HG02678 (cell line): ENCODE results near the gene PACS2.
"Not testable (repeated sequence)": the region's sequence is repeated elsewhere in the genome, so short reads cannot be mapped to it uniquely, and the experiment has no call there.

Experiments used
- ATAC-seq: cut with Tn5 transposase; IDR thresholded peaks from one replicate; pipeline ENCODE4 v1.9.1; 2021; ENCODE audit warnings: mild to moderate bottlenecking, moderate library complexity; ENCODE audit not compliant: unreplicated experiment

PACS2 gene

DNA sequence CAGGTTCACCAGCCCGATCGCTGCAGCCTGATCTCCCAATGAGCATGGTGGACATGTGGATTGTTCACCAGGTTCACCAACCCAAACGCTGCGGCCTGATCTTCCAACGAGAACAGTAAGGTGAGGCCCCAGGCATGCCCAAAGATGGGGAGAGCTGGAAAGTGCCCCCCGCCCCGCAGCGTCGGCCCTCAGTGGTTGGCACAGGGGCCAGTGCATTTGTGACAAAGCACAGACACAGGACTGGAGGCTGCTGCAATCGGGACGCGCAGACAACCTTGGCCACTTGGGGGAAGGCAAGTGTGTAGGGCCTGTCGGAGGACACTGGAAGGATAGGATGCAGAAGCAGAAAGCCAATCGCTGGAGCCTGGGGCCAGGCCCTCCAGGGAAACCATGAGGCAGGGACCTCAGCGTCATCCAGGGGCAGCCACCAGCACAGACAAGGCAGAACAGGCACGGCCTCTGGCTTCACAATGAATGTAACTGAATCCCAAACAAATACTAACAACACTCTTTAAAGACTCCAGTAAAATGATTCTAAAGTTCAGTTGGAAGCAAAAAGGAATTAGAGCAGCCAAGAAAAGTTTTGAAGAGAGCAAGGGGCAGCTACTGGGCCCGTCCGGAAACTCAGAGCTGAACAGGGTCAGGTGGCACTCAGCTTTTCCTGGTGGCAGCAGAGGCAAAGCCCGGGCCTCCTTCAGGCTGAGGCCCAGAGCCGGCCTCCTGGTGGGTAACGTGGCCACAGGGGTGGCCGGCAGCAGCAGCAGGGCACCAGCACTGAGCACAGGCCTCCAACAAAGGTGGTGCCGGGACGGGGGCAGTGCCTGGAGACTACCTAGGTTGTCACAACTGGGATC lies 27.1 kb upstream of the PACS2 start:
- ATAC-seq: no peak

DNA sequence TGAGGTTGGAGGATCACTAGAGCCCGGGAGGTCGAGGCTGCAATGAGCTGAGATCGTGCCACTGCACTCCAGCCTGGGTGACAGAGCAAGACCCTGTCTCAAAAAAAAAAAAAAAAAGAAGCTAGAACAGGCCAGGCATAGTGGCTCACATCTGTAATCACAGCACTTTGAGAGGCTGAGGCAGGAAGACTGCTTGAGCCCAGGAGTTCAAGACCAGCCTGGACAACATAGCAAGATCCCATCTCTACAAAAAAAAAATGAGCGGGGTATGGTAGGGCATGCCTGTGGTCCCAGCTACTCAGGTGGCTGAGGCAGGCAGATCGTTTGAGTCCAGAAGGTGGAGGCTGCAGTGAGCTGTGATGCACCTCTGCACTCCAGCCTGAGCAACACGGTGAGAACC lies 25.6 kb upstream of the PACS2 start:
- ATAC-seq: not testable (repeated sequence)

DNA sequence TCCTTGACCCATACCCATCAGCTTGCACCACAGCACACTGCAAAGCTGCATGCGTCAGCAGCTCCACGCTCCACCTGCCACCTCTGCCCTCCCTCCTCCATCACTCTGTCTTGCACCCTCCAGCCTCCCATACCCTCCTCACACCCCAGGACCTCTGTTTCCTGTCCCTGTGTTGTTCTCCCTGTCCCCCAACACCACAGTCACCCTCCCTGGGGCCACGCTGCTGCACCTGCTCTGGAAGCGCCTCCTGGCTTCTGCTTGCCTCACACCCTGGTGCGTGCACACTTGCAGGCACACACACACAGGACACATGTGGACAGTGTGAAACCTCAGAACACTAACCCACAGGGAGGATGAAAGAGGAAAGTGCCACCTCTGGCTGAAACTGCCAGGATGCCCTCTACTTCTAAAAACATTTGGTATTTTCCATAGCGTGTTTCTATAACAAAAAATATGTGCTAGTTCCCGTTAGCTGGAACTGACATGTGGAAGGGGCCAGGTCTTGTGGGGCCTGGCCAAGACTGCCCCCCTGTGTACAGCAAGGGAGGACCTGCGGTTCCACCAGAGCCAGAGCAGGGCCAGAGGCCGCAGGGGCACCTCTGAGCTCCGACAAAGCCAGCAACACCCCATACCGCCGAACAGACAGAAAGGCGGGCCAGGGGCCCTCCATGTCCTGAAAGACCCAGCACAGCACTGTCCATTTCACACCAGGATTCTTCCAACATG lies 23.8 kb upstream of the PACS2 start:
- no peak for ATAC-seq

DNA sequence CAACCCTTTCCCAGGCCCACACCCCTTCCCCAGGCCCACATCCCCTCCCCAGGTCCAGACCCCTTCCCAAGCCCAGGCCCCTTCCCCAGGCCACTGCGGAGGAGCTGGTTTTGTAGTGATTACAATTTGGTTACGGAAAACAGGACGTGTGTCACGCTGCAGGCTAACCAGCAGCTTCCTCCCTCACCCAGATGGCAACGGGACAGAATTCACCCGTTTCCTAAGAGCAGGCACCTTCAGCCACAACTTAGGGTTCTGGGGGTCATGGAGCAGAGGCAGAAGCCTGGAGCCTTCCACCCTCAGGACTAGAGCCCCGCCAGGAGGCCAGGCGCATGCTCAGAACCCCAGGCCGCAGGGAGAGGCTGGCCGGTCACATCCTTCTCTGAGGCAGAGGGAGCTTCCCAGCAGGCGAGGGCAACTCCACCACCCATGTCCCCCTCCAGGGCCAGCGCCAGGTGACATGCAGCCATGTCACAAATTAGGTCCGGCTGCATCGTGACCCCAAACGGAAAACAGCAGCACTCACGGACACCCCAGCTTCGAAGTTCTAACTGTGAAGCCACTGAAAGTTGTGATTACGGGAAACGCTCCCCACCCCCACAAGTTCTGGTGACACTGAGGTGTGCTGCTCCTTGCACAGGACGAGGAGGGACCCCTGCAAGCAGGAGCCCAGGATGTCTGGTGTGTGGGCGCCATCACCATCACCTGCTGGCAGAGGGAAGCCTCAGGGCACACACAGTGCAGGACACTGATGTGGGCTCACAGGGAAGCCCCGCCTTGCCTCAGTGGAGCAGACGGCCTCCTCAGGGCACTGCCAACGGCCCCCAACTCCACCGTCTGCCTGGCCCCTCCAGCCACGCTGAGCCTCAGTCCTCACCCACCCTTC lies 21.5 kb upstream of the PACS2 start:
- no peak for ATAC-seq

DNA sequence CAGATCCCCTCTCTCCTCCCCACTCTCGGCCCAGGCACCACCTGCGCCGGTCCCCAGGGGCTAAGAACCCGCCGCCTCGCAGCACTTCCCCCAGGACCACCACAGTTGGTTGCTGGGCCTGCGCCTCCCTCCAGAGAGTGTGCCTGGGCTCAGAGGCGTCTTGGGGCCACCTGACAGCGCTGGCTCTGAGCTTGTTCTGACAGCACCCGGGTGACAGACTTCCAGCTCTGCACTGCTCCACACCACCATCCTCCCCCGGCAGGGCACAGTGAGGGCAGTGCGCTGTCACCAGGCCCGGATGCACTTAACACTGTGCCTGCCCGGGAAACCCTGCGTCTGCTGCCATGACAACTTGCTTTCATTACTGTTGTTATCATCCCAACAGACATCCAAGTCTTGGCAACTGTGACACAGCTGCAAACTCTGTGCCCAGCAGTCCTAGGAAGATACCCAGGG lies 20.4 kb upstream of the PACS2 start:
- peak; percentile 59 for ATAC-seq

DNA sequence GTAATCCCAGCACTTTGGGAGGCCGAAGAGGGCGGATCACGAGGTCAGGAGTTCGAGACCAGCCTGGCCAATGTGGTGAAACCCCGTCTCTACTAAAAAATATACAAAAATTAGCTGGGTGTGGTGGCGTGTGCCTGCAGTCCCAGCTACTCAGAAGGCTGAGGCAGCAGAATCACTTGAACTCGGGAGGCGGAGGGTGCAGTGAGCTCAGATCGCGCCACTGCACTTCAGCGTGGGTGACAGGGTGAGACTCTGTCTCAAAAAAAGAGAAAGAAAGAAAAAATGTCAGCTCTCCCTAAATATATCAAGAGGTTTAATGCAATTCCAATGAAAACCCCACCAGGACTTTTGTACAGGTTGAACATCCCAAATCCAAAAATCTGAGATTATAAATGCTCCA lies 17.2 kb upstream of the PACS2 start:
- not testable (repeated sequence) for ATAC-seq

DNA sequence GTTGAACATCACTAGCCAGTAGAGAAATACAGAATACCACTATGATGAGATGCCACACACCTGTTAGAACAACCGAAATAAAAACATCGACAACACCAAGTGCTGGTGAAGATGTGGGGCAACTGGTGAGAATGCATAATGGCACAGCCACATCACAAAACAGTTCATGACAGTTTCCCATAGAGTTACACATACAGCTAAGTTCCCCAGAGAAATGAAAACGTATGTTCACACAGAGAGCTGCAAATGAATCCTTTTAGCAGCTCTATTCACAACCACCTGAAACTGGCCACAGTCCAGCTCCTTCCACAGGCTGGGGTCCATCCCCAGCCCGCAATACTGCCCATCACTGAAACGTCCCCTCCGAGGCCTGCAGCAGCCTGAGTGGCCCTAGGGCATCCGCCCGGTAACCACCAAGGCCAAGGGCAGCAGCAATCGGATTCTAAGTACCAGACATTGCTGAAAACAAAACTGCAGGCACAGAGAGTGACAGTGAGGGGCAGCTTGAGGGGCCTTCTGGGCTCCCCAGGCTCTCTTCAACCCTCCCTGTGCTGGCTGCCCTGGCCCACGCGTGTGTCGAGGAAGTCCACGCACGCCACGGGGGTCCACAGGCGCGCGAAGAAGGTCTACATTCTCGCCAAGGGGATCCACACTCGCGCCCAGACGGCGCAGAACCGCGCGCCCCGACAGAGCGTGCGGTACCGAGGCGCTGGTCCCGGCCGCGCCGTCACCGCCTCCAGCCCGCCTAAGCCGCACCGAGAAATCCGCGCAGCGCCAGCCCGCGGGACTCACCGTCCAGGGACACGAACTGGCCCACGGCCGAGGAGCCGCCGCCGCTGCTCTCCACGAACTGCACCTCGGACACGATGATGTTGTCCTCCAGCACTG lies 14.7 kb upstream of the PACS2 start:
- peak; percentile 3 for ATAC-seq

DNA sequence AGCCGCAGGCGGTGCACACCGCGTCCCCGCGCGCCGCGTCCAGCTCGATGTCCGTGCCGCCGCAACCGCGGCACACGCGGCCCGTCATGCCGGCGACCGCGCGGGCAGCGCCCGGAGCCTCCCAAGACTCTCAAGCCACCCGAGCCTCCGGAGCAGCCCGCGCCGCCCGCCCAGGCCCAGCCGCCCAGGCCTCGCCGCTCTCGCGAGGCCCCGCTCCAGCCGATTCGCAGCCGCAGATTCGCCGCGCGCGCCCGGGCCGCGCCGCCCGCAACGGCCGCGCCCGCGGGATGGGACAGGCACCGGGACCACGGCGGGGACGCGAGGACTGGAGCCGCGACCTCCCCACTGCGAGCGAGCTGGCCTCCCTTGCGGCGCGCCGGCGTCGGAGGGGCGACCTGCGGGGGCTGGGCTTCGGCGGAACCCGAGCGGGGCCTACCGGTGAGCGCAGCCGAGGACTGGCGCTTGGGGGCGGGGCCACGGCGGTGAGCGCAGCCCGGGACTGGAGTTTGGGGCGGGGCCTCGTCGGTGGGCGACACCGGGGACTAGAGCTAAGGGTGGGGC lies 13.9 kb upstream of the PACS2 start, which contains the start of gene BRF1:
TSS of gene BRF1 (minus strand) at position 460 of the 561 bp plus-strand sequence. CDS start at position 88, 372 bp downstream.
- ATAC-seq: peak; percentile 88

DNA sequence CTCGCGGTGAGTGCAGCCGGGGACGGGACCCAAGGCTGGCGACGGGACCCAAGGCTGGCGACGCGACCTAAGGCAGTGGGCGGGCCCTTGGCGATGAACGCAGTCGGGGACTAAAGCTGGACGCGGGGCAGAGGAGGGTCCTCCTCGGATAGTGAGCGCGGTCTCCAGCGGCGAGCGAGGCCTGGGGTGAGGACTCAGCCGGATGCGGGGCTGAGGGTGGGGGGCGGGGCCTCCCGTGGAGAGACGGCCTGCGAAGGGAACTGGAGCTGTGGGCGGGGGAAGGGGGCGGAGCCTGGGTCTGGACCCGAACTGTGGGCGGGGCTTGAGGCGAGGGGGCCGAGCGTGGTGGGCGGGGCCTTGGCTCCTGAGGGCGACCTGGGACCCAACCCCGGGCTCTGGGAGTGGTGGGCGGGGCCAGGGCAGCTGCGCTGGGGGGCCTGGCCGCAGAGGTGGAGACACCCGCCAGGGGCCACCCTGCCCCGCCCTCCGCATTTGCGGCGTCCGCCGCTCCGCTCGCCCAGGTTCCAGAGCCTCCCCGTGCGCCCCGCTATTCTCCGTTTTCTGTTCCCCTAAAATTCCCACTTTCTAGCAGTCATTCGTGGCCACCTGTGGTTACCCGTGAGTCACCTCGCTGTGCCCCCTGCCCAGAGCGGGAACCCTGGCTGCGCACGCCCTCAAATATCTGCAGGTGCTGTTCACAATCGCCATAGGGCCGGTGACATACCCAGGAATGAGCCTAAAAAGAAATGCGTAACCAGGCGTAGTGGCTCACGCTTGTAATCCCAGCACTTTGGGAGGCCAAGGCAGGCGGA lies 13.2 kb upstream of the PACS2 start:
- ATAC-seq: peak; percentile 56

DNA sequence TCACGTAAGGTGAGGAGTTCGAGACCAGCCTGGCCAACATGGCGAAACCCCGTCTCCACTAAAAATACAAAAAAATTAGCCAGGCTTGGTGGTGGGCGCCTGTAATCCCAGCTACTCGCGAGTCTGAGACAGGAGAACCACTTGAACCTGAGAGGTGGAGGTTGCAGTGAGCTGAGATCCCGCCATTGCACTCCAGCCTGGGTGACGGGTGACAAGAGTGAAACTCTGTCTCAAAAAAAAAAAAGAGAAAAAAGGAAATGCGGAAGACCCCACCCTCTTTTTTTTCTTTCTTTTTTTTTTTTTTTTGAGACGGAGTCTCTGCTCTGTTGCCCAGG lies 12.7 kb upstream of the PACS2 start:
- not testable (repeated sequence) for ATAC-seq

DNA sequence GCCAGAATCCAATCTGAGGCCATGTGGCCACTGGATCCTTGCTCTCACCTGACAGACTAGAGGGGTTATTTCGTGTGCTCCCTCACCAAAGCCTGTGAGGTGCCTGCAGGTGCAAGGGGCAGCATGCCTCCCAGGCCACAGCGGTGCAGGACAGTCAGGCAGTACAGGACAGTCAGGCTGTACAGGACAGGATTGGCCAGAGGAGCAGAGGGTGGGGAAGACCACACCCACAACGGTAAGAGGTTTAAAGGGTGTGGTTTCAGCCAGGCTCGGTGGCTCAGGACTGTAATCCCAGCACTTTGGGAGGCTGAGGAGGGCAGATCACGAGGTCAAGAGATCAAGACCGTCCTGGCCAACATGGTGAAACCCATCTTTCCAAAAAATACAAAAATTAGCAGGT lies 10.6 kb upstream of the PACS2 start:
- ATAC-seq: no peak

DNA sequence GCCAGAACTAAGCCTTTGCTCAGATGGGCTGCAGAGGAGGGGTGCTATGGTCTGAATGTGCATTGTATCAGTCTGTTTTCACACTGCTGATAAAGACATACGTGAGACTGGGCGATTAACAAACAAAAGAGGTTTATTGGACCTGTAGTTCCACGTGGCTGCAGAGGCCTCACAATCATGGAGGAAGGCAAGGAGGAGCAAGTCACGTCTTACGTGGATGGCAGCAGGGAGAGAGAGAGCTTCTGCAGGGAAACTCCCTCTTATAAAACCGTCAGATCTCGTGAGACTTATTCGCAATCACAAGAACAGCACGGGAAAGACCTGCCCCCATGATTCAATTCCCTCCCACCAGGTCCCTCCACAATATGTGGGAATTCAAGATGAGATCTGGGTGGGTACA lies 10.0 kb upstream of the PACS2 start:
- no peak for ATAC-seq

DNA sequence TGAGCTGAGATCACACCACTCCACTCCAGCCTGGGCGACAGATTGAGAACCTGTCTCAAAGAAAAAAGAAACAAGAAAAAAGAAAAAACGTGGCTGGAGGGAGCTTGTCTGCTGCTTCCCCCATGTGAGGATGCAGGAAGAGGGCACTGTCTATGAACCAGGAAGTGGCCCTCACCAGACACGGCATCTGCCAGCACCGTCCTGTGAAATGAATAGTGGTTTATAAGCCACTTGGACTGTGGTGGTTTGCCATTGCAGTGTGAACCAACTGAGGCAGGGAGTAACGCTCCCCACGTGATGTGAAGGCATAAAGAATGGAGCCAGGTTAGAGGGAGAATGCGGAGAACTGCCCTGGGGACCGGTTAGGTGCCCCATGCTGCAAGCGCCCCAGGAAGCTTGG lies 9.2 kb upstream of the PACS2 start:
- no peak for ATAC-seq

DNA sequence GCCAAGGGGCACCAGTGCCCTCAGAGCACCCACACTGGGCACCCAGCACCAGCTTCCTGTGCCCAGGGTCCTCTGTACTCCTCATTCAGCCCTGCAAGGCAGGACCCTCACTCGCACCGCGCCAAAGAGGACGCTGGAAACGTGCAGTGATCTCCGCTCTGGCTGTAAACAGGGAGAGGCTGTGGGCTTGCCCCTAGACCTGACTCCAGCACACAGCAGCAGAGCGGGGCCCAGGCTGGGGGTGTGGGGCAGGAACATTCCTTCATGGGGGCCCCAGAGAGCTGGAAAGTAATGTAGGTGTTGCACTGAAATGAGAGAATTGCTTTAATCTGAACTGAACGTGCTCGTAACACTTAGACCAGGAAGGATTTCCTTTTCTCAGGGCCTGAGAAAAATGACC lies 8.8 kb upstream of the PACS2 start:
- ATAC-seq: no peak

DNA sequence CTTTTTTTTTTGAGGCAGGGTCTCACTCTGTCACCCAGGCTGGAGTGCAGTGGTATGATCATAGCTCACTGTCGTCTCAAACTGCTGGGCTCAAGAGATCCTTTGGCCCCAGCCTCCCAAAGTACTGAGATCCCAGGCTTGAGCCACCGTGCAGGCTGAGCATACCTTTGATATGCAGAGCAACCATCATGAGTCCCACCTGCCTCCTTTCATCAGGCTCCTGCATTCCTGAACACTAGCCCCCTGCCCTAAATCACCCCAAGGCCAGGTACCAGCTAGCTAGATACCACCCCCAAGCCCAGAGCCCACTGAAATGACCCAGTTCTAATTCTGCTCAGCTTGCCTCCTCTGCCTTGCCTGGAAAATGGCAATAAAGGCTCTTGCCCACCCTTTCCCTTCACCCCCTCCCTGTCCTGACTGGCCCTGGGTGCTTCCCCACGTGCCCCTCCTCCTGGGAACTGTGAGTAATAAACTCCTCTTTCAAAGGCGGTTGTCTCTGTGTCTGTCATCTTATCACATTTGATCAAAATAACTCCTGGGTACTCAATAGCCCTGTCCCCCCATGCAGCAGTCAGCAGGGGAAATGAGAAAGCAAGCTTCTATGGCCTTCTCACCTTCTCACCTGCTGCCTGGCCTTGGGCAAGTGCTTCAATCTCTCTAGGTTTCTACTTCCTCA lies 7.4 kb upstream of the PACS2 start:
- no peak for ATAC-seq

DNA sequence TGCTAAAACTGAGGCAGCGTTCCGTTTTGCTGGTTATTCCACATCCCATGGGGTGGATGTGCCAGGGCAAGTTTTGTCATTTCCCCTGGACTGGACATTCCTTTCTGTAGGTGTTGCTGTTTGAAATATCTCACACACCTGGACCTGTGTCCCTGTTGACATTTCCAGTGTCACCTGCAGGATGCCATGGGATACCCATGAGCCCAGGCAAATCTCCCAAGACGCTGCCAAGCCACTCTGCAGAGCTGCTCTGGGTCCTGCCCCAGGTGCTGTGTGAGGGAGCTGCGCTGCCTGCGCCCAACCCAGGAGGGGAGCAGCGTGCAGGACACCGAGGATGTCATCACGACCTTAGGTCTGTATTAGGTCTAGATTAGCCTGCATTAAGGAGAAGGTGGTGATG lies 5.2 kb upstream of the PACS2 start:
- ATAC-seq: no peak

DNA sequence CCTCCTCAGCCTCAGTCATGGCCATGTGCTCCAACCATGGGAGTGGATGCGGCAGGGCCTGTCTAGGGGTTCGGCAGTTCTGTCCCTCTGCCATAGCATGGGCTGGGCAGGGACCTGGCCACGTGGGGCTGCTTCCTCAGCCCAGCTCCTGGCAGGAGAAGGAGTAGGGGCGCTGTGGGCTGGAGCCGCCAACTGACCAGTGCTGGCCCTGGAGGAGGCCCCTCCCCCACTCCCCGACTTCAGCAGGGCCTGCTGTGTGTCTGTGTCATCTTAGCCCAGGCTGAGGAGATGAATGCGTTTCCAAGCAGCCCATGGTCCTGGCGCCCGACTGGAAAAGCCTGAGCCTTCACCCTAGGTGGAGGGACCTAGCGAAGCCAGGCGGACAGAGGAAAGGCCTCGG lies 2.7 kb upstream of the PACS2 start:
- no peak for ATAC-seq

DNA sequence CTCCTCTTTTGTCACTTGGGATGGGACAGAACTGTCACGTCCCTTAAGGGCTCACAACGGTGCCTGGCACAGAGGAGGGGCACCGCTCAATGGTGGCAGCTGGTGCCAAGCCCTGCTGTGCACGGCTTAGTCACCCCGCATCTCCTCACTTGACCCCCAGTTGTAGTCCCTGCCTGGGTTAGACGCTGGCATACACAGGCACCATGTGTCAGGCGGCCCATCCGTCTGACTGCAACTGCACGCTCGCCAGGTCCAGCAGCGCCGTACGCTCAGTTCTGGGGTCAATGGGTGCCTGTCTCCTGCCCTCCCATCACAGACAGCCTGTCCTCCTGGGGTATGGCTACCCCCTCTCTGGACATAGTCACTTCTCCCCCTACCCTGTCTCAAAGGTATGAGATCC lies 1.6 kb upstream of the PACS2 start:
- ATAC-seq: no peak
